ENCODE results near the gene PPIL6.
A peak's percentile ranks its signal among the peaks of the same experiment; 100 is the strongest.

PPIL6 gene

GRCh38 chr6:109351231-109352130 lies 88.9 kb downstream of the PPIL6 start:
- ChIA-PET CTCF (interaction anchor here (0.6 to 1.6 kb wide), 3 partner anchors 10 to 164 kb away, joined by 3 to 5 read pairs (median 4); no protein-coding TSS in a partner anchor), POLR2A (ENCODE audit: low non-redundant PET) (no interaction called here)
- no peak for DNase-seq (ENCODE audit: low spot score)

DNA sequence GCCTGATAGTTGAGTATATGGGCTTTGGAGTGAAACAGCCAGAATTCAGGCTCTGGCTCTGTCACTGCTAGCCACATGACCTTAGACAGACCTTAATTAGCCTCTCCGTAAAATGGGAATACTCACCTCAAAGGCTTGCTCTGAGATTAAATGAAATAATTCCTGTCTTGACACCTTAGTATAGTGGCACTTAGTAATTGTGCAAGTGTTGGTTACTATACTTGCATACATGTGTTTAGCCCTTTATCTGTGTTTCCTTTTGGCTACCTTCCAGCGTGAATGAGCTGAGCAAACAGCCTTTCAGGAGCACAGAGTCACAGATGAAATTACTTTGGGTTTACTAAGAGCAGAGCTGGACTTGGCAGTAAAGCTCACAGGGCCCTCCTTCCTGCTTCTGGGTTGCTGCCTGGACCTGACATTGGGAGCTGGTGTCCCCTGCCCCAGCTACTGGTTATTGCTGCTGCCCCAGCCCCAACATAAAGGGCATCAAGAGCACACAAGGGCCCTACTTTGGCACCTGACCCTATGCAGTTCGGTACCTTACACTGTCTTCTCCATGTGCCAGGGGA lies 90.9 kb downstream of the PPIL6 start:
- H3K27ac ChIP-seq = peak overlapping the region; percentile 71
- CTCF ChIA-PET = interaction anchor here (1.6 kb wide), 1 partner anchor 162 kb away, joined by 5 read pairs; no protein-coding TSS in a partner anchor
- peak; percentile 36 for DNase-seq (ENCODE audit: low spot score)
- POLR2A ChIA-PET (ENCODE audit: low non-redundant PET) = no interaction called here
- no peak for TF ChIP-seq CTCF (conservative IDR thresholded peaks at IDR 0.05; ENCODE audit: low read depth)

More at GRCh38 chr6:109351231-109352130, 88.9 kb downstream of the PPIL6 start:
- no peak for TF ChIP-seq CTCF (conservative IDR thresholded peaks at IDR 0.05; ENCODE audit: low read depth)
- H3K27ac ChIP-seq = no peak overlapping the region

- no peak for DNase-seq (ENCODE audit: low spot score)
- CTCF ChIA-PET = interaction anchor here (0.6 kb wide), 1 partner anchor 174 kb away, joined by 3 read pairs; no protein-coding TSS in a partner anchor
- H3K27ac ChIP-seq = no peak overlapping the region
- POLR2A ChIA-PET (ENCODE audit: low non-redundant PET) = no interaction called here
- TF ChIP-seq CTCF (conservative IDR thresholded peaks at IDR 0.05; ENCODE audit: low read depth) = no peak
Observed at GRCh38 chr6:109348226-109348625, 92.2 kb downstream of the PPIL6 start.

DNA sequence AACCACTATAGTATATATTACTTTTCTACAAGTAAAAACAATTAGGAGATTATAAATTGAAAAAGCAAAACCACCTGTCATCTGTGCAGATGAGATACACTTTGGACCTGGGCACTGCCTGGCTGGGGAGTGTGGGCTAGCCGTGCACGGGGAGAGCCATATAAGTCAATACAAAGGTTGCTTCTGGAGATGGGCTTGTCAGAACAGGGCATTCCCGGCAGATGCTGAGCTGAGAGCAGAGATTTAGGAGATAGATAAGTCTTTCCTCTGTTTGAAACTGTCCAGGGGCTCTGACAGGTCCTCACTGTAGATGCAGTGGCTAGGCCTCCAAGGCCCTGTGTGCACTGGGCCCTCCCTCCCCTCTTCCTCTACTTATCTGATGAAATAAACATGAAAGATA lies 92.6 kb downstream of the PPIL6 start:
- CTCF ChIA-PET = no interaction called here
- H3K27ac ChIP-seq = no peak overlapping the region
- POLR2A ChIA-PET (ENCODE audit: low non-redundant PET) = no interaction called here
- no peak for TF ChIP-seq CTCF (conservative IDR thresholded peaks at IDR 0.05; ENCODE audit: low read depth)
- no peak for DNase-seq (ENCODE audit: low spot score)

- DNase-seq (ENCODE audit: low spot score) = no peak
- no peak for TF ChIP-seq CTCF (conservative IDR thresholded peaks at IDR 0.05; ENCODE audit: low read depth)
- POLR2A ChIA-PET (ENCODE audit: low non-redundant PET) = no interaction called here
- no peak overlapping the region for H3K27ac ChIP-seq
- CTCF ChIA-PET = interaction anchor here (1.3 kb wide), 1 partner anchor 143 kb away, joined by 4 read pairs; no protein-coding TSS in a partner anchor
Observed at GRCh38 chr6:109345986-109346385, 94.4 kb downstream of the PPIL6 start.

DNA sequence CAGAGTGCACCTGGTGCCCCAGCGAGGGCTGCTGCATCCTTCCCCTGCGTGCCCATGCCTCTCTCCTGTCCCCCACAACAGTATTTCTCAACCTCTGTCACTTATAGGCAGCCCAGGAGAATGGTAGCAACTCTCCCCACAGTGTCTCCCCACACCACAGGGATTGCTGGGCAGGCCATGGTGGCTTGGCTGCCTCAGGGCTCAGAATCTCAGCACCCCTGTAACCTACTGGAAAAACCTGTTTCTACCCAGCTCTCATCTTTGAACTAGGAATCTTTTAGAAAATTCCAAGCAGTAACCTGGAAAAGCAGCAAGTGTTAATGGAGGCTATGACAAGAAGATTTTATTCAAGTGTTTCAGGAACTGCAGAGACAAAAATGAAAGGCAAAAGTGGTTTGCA lies 96.2 kb downstream of the PPIL6 start:
- no peak overlapping the region for H3K27ac ChIP-seq
- CTCF ChIA-PET = no interaction called here
- no peak for TF ChIP-seq CTCF (conservative IDR thresholded peaks at IDR 0.05; ENCODE audit: low read depth)
- peak; percentile 36 for DNase-seq (ENCODE audit: low spot score)
- POLR2A ChIA-PET (ENCODE audit: low non-redundant PET) = no interaction called here

Data from RWPE1 (cell line).